Smooth muscle cell (in vitro differentiated cells): ENCODE results near the gene GNE. TPM values are rescaled to one million over a fixed set of nuclear protein-coding genes. Genes with fewer than 3 reads are reported as not detected.

Experiments
- DNase-seq: peaks from one replicate; lab custom pipeline; 2025; ENCODE audit not compliant: unreplicated experiment; lab: John Stamatoyannopoulos, UW
- H2AFZ ChIP-seq: fragments of 200-600 bp; sonication (generic); 2 replicates; pipeline ENCODE4 v1.6.0; 2016; ENCODE audit warnings: antibody characterized with exemption, low read depth, mild to moderate bottlenecking
- H3F3A ChIP-seq: fragments of 200-600 bp; sonication (generic); 2 replicates; pipeline ENCODE4 v1.6.0; 2017; ENCODE audit warnings: antibody characterized with exemption, low read depth
- H3K27ac ChIP-seq: fragments of 200-600 bp; sonication (generic); 2 replicates; pipeline ENCODE4 v1.5.1; 2016; ENCODE audit warnings: low read depth, mild to moderate bottlenecking
- H3K27me3 ChIP-seq: fragments of 200-600 bp; sonication (generic); 2 replicates; pipeline ENCODE4 v1.6.1; 2016; ENCODE audit warnings: low read depth, mild to moderate bottlenecking
- H3K36me3 ChIP-seq: fragments of 200-600 bp; sonication (generic); 2 replicates; pipeline ENCODE4 v1.5.1; 2016; ENCODE audit warnings: low read depth
- H3K4me1 ChIP-seq: fragments of 200-600 bp; sonication (generic); 2 replicates; pipeline ENCODE4 v1.5.1; 2016; ENCODE audit warnings: low read depth
- H3K4me2 ChIP-seq: fragments of 200-600 bp; sonication (generic); 2 replicates; pipeline ENCODE4 v1.6.0; 2016; ENCODE audit warnings: mild to moderate bottlenecking
- H3K4me3 ChIP-seq: fragments of 200-600 bp; sonication (generic); 2 replicates; pipeline ENCODE4 v1.5.1; 2016; ENCODE audit warnings: mild to moderate bottlenecking
- H3K79me2 ChIP-seq: fragments of 200-600 bp; sonication (generic); 2 replicates; pipeline ENCODE4 v1.6.0; 2016; ENCODE audit warnings: low read depth, mild to moderate bottlenecking
- H3K9ac ChIP-seq: fragments of 200-600 bp; sonication (generic); 2 replicates; pipeline ENCODE4 v1.6.0; 2016; ENCODE audit warnings: low read depth
- H3K9me3 ChIP-seq: fragments of 200-600 bp; sonication (generic); replicated peaks from 2 replicates; pipeline ENCODE4 v1.5.1; 2016; ENCODE audit warnings: low read depth
- H4K20me1 ChIP-seq: fragments of 200-600 bp; sonication (generic); 2 replicates; pipeline ENCODE4 v1.6.0; 2016; ENCODE audit warnings: low read depth
- WGBS: methylation state at CpG from one replicate; pipeline ENCODE4 v1.1.7; 2016; ENCODE audit warnings: low lambda C conversion rate; 5-methylcytosine and 5-hydroxymethylcytosine counted together
- polyA plus RNA-seq: library from polyadenylated mRNA; unstranded; fragments of >200 nt; fragmentation: Nextera tagmentation; extraction: Ambion mirVana; gene quantifications from 2 replicates; pipeline ENCODE4 v1.2.1, GENCODE V29; 2016
- total RNA-seq: library from RNA; depleted of rRNA; stranded (reverse); fragments of >200 nt; gene quantifications from 2 replicates; pipeline ENCODE4 v1.2.3, GENCODE V29; 2014
- TF ChIP-seq, protein P1 (sequence below): fragments of 200-600 bp; sonication (generic); IDR thresholded peaks from 2 replicates; pipeline ENCODE4 v1.5.1; 2017; ENCODE audit warnings: borderline replicate concordance, mild to moderate bottlenecking, antibody characterized with exemption; ENCODE audit not compliant: insufficient read depth, poor library complexity, severe bottlenecking

The GNE gene
- total and polyA plus RNA-seq, 2 experiments from 2014 or later: 7.0 to 20.8 TPM

- Histone ChIP-seq H3K27me3 (no peaks in the 10 kb centered on the region), H3K27ac (no peak overlapping the region), H4K20me1 (no peaks in the 10 kb centered on the region), H3K4me2 (no peak overlapping the region), H3K4me3 (no peak overlapping the region), H3K9me3 (no peaks in the 10 kb centered on the region), H3K36me3 (no peaks in the 10 kb centered on the region), H3K79me2 (no peaks in the 10 kb centered on the region), H3K9ac (no peak overlapping the region), H3F3A (peaks cover under 1% of the 10 kb centered on the region), H3K4me1 (peaks cover 10% of the 10 kb centered on the region), H2AFZ (no peak overlapping the region)
- 91% methylated on average over 4 of the region's 4 CpGs for WGBS
- TF ChIP-seq, protein P1, sequence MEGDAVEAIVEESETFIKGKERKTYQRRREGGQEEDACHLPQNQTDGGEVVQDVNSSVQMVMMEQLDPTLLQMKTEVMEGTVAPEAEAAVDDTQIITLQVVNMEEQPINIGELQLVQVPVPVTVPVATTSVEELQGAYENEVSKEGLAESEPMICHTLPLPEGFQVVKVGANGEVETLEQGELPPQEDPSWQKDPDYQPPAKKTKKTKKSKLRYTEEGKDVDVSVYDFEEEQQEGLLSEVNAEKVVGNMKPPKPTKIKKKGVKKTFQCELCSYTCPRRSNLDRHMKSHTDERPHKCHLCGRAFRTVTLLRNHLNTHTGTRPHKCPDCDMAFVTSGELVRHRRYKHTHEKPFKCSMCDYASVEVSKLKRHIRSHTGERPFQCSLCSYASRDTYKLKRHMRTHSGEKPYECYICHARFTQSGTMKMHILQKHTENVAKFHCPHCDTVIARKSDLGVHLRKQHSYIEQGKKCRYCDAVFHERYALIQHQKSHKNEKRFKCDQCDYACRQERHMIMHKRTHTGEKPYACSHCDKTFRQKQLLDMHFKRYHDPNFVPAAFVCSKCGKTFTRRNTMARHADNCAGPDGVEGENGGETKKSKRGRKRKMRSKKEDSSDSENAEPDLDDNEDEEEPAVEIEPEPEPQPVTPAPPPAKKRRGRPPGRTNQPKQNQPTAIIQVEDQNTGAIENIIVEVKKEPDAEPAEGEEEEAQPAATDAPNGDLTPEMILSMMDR: no peak
- no peak for DNase-seq
Measured at GRCh38 chr9:36280989-36281388, 22.7 kb upstream of the GNE start.

DNA sequence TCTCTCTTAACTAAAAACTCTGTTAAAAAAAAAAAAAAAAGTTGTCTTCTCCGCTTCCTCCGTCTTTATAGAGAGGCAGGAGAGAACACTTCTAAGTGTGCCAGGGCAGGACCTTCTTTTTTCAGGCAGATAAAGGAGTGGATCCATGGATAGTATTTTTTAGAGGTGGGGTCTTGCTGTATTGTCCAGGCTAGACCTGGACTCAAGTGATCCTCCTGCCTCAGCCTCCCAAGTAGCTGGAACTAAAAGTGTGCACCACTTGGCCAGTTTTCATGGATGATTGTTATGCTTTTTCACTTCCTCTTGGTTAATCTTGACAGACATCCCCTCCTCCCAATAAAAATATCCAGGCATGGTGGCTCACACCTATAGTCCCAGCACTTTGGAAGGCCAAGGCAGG lies 20.0 kb upstream of the GNE start:
- WGBS: 91% methylated on average over 2 of the region's 2 CpGs

GRCh38 chr9:36276781-36277181 lies 18.5 kb upstream of the GNE start:
- WGBS: 29% methylated on average over 7 of the region's 7 CpGs
- Histone ChIP-seq H3K4me2 (peak overlapping the region; percentile 80), H2AFZ (peak overlapping the region; percentile 66), H4K20me1 (no peaks in the 10 kb centered on the region), H3K4me3 (peak overlapping the region; percentile 47), H3F3A (peaks cover 4% of the 10 kb centered on the region), H3K9me3 (no peaks in the 10 kb centered on the region), H3K79me2 (no peaks in the 10 kb centered on the region), H3K4me1 (peaks cover 10% of the 10 kb centered on the region), H3K27ac (peak overlapping the region; percentile 37), H3K9ac (peak overlapping the region; percentile 34), H3K27me3 (no peaks in the 10 kb centered on the region), H3K36me3 (no peaks in the 10 kb centered on the region)
- no peak for DNase-seq
- TF ChIP-seq, protein P1: no peak

More for the DNA sequence above, 20.0 kb upstream of the GNE start:
- Histone ChIP-seq H3K36me3 (no peaks in the 10 kb centered on the region), H3F3A (peaks cover 4% of the 10 kb centered on the region), H3K4me1 (peaks cover 10% of the 10 kb centered on the region), H3K9me3 (no peaks in the 10 kb centered on the region), H3K27ac (no peak overlapping the region), H3K79me2 (no peaks in the 10 kb centered on the region), H3K9ac (no peak overlapping the region), H4K20me1 (no peaks in the 10 kb centered on the region), H3K4me2 (no peak overlapping the region), H2AFZ (no peak overlapping the region), H3K27me3 (no peaks in the 10 kb centered on the region), H3K4me3 (no peak overlapping the region)
- TF ChIP-seq, protein P1: no peak
- no peak for DNase-seq

DNA sequence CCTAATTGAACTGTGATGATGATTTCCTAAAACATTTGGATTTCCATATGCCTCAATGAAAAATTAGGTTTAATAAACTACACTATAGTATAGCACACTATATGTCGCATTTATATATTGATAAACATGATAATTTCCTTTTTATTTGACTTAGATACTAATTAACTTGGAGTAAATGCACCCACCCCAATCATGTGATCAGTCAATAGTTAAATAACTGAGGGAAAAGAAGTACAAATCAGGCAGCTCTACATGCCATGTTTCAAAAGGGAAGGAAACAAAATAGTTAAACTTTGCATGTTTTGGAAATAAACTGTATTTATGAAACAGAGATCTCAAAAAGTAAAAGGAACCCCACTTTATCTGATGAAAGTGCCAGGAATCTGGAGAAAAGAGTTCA lies 18.0 kb upstream of the GNE start:
- 91% methylated on average over 1 of the region's 1 CpG for WGBS
- Histone ChIP-seq H3K4me1 (peaks cover 10% of the 10 kb centered on the region), H3K4me3 (peak overlapping the region; percentile 47), H3K79me2 (no peaks in the 10 kb centered on the region), H4K20me1 (no peaks in the 10 kb centered on the region), H3K9me3 (no peaks in the 10 kb centered on the region), H3K27ac (peak overlapping the region; percentile 37), H3K36me3 (no peaks in the 10 kb centered on the region), H3K9ac (peak overlapping the region; percentile 34), H3K4me2 (peak overlapping the region; percentile 80), H3F3A (peaks cover 4% of the 10 kb centered on the region), H2AFZ (peak overlapping the region; percentile 66), H3K27me3 (no peaks in the 10 kb centered on the region)
- TF ChIP-seq, protein P1: no peak
- DNase-seq: no peak
